Endothelial cell of umbilical vein (primary cell): ENCODE data around the gene TLR8. TPM values are rescaled to one million over a fixed set of nuclear protein-coding genes. Genes with fewer than 3 reads are reported as not detected.

Source experiments
- BruUV-seq: library from RNA; stranded (reverse); fragments of 400-500 nt; replicated peaks from 2 replicates; lab custom pipeline; 2021; lab: Mats Ljungman, UMichigan
- CTCF ChIA-PET: fragments of 300-600, 350-600 bp; sonication (Branson Sonifier 250); formaldehyde crosslinking; loops from one replicate; lab custom pipeline; 2021; ENCODE audit warnings: antibody characterized with exemption, inconsistent platforms; lab: Charles Lee
- POLR2A ChIA-PET: fragments of 300-600, 350-600 bp; sonication (Branson Sonifier 250); formaldehyde crosslinking; loops from one replicate; lab custom pipeline; 2021; ENCODE audit warnings: antibody characterized with exemption, inconsistent platforms; lab: Charles Lee
- DNase-seq: peaks from one replicate; pipeline ENCODE4 v3.0.0-alpha.2; 2011; ENCODE audit warnings: low read depth, low spot score
- FAIRE-seq: peaks from 2 replicates; lab custom pipeline; 2011; peaks lifted over from hg19 to GRCh38; lab: Jason Lieb, UNC
- H2AFZ ChIP-seq: 2 replicates; pipeline ENCODE4 v1.6.0; 2012; ENCODE audit warnings: low read depth, low read length, control low read depth, inconsistent platforms
- H3K27ac ChIP-seq: 2 replicates; pipeline ENCODE4 v1.5.1; 2011; ENCODE audit warnings: low read depth, mild to moderate bottlenecking, control low read depth, low read length, moderate library complexity; ENCODE audit not compliant: insufficient read depth
- H3K27me3 ChIP-seq, 2 experiments: 2 replicates each; pipeline versions ENCODE4 v1.6.0 to v1.6.1; 2011; ENCODE audit warnings: low read length in 2 of 2, mixed read lengths in 1 of 2; ENCODE audit not compliant: control insufficient read depth in 2 of 2, insufficient read depth in 2 of 2
- H3K36me3 ChIP-seq, 2 experiments: 2 replicates in 1 of 2; 3 replicates in 1 of 2; pipeline ENCODE4 v1.5.1; 2011; ENCODE audit warnings: low read length in 2 of 2, mild to moderate bottlenecking in 1 of 2, moderate library complexity in 1 of 2; ENCODE audit not compliant: control insufficient read depth in 2 of 2, insufficient read depth in 2 of 2; ENCODE audit errors: extremely low read depth in 1 of 2
- H3K4me1 ChIP-seq: 3 replicates; pipeline ENCODE4 v1.5.1; 2011; ENCODE audit warnings: mild to moderate bottlenecking, low read length; ENCODE audit not compliant: control insufficient read depth, insufficient read depth; ENCODE audit errors: extremely low read depth
- H3K4me2 ChIP-seq: 2 replicates; pipeline ENCODE4 v1.6.1; 2011; ENCODE audit warnings: low read length, control low read depth, mixed read lengths; ENCODE audit not compliant: insufficient read depth
- H3K4me3 ChIP-seq, 3 experiments: fragments of 200-600 bp in 1 of 3; sonication (generic), shearing (Covaris generic) in 1 of 3; replicated peaks in 1 of 3; 2 replicates each; pipeline ENCODE4 v1.5.1; 2011 to 2016; ENCODE audit warnings: control low read depth in 3 of 3, low read length in 3 of 3, mild to moderate bottlenecking in 2 of 3, inconsistent platforms in 1 of 3, low read depth in 1 of 3, moderate library complexity in 1 of 3; ENCODE audit not compliant: insufficient read depth in 1 of 3
- H3K79me2 ChIP-seq: 2 replicates; pipeline ENCODE4 v1.6.0; 2012; ENCODE audit warnings: low read length, inconsistent platforms; ENCODE audit not compliant: control insufficient read depth, insufficient read depth
- H3K9ac ChIP-seq: replicated peaks from 2 replicates; pipeline ENCODE3; 2011; ENCODE audit warnings: low read length, control low read depth; ENCODE audit not compliant: insufficient read depth; ENCODE audit errors: extremely low read depth
- H3K9me1 ChIP-seq: replicated peaks from 3 replicates; pipeline ENCODE4 v1.6.0; 2011; ENCODE audit warnings: mild to moderate bottlenecking, low read length; ENCODE audit not compliant: control insufficient read depth, insufficient read depth; ENCODE audit errors: extremely low read depth
- H3K9me3 ChIP-seq: replicated peaks from 2 replicates; pipeline ENCODE4 v1.5.1; 2012; ENCODE audit warnings: low read length, inconsistent platforms; ENCODE audit not compliant: control insufficient read depth, insufficient read depth
- H4K20me1 ChIP-seq: replicated peaks from 2 replicates; pipeline ENCODE3; 2011; ENCODE audit warnings: mild to moderate bottlenecking, low read length; ENCODE audit not compliant: control insufficient read depth, insufficient read depth; ENCODE audit errors: extremely low read depth
- EZH2 ChIP-seq: IDR thresholded peaks from 2 replicates; pipeline ENCODE4 v1.6.1; 2012; ENCODE audit warnings: borderline replicate concordance, low read depth, mild to moderate bottlenecking, moderate library complexity, low read length, inconsistent platforms; ENCODE audit not compliant: severe bottlenecking
- FOS ChIP-seq: IDR thresholded peaks from 2 replicates; pipeline ENCODE4 v1.6.1; 2011; ENCODE audit warnings: mild to moderate bottlenecking, low read length, moderate library complexity, borderline replicate concordance; ENCODE audit not compliant: insufficient read depth
- GATA2 ChIP-seq: IDR thresholded peaks from 2 replicates; pipeline ENCODE4 v1.7.0; 2011; ENCODE audit warnings: low read depth, mild to moderate bottlenecking, moderate library complexity, mixed read lengths, low read length; ENCODE audit not compliant: insufficient read length, insufficient read depth
- JUN ChIP-seq: IDR thresholded peaks from 2 replicates; pipeline ENCODE4 v1.6.1; 2011; ENCODE audit warnings: borderline replicate concordance, low read depth; ENCODE audit not compliant: insufficient read length, insufficient read depth
- MYC ChIP-seq: IDR thresholded peaks from one replicate; pipeline ENCODE4 v1.6.1; 2011; ENCODE audit warnings: mild to moderate bottlenecking, low read depth, low read length
- POLR2AphosphoS5 ChIP-seq: IDR thresholded peaks from 2 replicates; pipeline ENCODE4 v1.6.1; 2012; ENCODE audit warnings: low read depth, mild to moderate bottlenecking, control low read depth, low read length, moderate library complexity; ENCODE audit not compliant: insufficient read depth
- dilution Hi-C: fragments of 300-500 bp; cut with MboI; formaldehyde crosslinking; loops from one replicate; pipeline ENCODE4 v1.15.0; 2019; ENCODE audit warnings: low sequenced_read_pairs; ENCODE audit not compliant: extremely low pct_ligation_motif_present
- intact Hi-C: fragments of 100-400 bp; cut with micrococcal nuclease; formaldehyde crosslinking; loops from one replicate; pipeline ENCODE4 v1.10.0; 2022
- polyA plus RNA-seq, 4 experiments: library from polyadenylated mRNA; depleted of rRNA in 3 of 4; stranded (reverse) in 3 of 4; unstranded in 1 of 4; fragments of >200 nt; gene quantifications; 2 replicates each; pipeline versions ENCODE4 v1.2.1 to v1.2.3, GENCODE V29; 2011 to 2012; ENCODE audit warnings: missing spikeins in 1 of 4
- total RNA-seq: library from RNA; stranded (reverse); gene quantifications from 2 replicates; pipeline ENCODE4 v1.2.3, GENCODE V29; 2021
- TF ChIP-seq, protein P1 (sequence below), 2 donors: IDR thresholded peaks; 1 replicate in 1 of 2; 2 replicates in 1 of 2; pipeline ENCODE4 v1.5.1; 2011; ENCODE audit warnings: low read length in 2 of 2, mild to moderate bottlenecking in 2 of 2, moderate library complexity in 2 of 2, control low read depth in 1 of 2, inconsistent platforms in 1 of 2, low read depth in 1 of 2; ENCODE audit not compliant: insufficient read depth in 1 of 2; ENCODE audit errors: extremely low read depth in 1 of 2
- TF ChIP-seq, protein P2 (sequence below): IDR thresholded peaks from 2 replicates; pipeline ENCODE4 v1.6.1; 2011; ENCODE audit not compliant: insufficient read depth, insufficient read length

The TLR8 gene
- total and polyA plus RNA-seq, 2 donors (not counting 3 experiments of a cell fraction or from before 2014, with no cell fraction given): not detected

DNA sequence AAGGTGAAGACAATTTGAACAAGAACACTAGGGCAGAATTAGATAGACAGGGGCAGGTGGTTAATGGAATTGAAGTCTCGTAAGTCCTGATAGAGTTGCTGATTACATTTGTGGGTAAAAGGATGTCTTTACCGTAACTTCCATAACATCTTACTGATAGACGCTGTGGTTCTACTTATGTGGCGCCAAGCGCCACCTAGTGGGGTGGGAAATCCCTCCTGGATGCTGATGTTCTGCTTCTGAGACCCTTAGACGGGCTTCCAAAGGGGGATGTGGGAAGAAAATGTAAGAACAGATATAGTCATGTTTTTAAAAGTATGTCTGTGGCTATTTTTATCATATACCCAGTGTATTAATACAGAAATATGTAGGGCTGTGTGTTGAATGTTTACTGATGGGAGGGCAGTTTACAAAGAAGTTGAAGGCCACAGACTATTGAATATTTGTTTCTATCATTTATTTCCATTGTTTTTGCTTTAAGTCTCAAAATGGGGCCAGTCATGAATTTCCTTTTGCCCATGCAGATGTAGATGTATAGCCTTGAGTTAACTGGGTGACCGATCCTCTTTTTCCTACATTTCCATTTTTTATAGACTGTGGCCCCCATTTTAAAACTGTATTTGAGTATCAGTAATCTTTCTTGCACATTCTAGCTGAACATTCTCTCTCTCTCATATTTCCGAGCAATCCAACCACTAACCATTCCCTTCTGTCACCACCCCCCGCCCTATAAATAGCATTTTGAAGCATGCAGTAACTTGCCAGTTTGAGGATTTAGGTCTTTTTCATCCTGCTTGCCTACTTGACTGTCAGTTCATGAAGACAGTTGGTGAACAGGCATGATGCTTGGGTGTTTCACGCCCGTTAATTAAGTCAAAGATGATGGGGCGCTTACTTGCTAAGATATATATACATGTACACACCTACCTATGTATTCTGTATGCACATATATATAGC, 12.1 kb upstream of the TLR8 start:
- DNase-seq: peak; percentile 38
- no TSS peak for BruUV-seq
- Histone ChIP-seq H4K20me1 (no peaks in the 10 kb centered on the region), H3K27me3 (peaks cover 0 to 2% of the 10 kb centered on the region in 2 experiments), H3K36me3 (no peaks in the 10 kb centered on the region), H3K79me2 (no peaks in the 10 kb centered on the region), H3K9me1 (no peaks in the 10 kb centered on the region), H3K4me3 (no peak overlapping the region), H3K4me1 (peaks cover 2% of the 10 kb centered on the region), H3K9me3 (no peaks in the 10 kb centered on the region), H2AFZ (no peak overlapping the region), H3K27ac (no peak overlapping the region), H3K9ac (no peak overlapping the region), H3K4me2 (no peak overlapping the region)
- dilution Hi-C loops: no loop called here
- ChIA-PET POLR2A (no interaction called here), CTCF (interaction anchor here (1.6 to 3.4 kb wide), 3 partner anchors 9 to 80 kb away, joined by 5 to 35 read pairs (median 17); no protein-coding TSS in a partner anchor)
- FAIRE-seq: no peak
- intact Hi-C loops: loop anchor here (1.0 kb wide), 2 partner anchors 80 to 192 kb away; no protein-coding TSS in a partner anchor
- TF ChIP-seq, protein P1, sequence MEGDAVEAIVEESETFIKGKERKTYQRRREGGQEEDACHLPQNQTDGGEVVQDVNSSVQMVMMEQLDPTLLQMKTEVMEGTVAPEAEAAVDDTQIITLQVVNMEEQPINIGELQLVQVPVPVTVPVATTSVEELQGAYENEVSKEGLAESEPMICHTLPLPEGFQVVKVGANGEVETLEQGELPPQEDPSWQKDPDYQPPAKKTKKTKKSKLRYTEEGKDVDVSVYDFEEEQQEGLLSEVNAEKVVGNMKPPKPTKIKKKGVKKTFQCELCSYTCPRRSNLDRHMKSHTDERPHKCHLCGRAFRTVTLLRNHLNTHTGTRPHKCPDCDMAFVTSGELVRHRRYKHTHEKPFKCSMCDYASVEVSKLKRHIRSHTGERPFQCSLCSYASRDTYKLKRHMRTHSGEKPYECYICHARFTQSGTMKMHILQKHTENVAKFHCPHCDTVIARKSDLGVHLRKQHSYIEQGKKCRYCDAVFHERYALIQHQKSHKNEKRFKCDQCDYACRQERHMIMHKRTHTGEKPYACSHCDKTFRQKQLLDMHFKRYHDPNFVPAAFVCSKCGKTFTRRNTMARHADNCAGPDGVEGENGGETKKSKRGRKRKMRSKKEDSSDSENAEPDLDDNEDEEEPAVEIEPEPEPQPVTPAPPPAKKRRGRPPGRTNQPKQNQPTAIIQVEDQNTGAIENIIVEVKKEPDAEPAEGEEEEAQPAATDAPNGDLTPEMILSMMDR (IDR thresholded peaks at IDR 0.05; ENCODE audit: extremely low read depth in 1 of 2, insufficient read depth in 1 of 2, low read depth in 1 of 2, low read length in 2 of 2): peak; percentile 52 to 65
- TF ChIP-seq, protein P2, sequence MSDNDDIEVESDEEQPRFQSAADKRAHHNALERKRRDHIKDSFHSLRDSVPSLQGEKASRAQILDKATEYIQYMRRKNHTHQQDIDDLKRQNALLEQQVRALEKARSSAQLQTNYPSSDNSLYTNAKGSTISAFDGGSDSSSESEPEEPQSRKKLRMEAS: no peak

DNA sequence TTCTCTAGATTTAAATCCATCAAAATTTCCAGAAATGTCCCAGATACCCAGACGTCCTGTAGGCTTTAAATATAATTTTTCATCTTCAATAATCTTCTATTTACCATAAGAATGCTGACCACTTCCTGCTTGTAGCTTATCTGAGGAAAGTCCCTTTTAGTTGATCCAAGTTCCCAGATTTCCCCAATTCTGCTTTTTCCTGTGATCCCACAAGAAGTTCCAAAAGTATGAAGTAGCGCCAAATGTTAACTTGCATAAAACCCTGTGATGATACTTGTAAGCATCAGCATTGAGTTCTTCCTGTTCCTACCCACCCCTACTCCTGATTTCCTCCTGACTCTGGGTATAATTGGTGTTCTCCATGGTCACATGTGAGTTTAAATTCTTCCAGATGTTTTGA, 10.6 kb upstream of the TLR8 start:
- H3K79me2 ChIP-seq: no peaks in the 10 kb centered on the region
- FAIRE-seq (peak; percentile 76), DNase-seq (peak; percentile 27)
- H3K4me1 ChIP-seq: peaks cover 2% of the 10 kb centered on the region
- no peak overlapping the region for H3K9ac ChIP-seq
- ChIA-PET POLR2A (no interaction called here), CTCF (interaction anchor here (1.5 to 3.4 kb wide), 2 partner anchors 82 to 124 kb away, joined by 3 to 35 read pairs; no protein-coding TSS in a partner anchor)
- no TSS peak for BruUV-seq
- H3K4me2 ChIP-seq: no peak overlapping the region
- no peaks in the 10 kb centered on the region for H3K36me3 ChIP-seq
- peaks cover 0 to 2% of the 10 kb centered on the region in 2 experiments for H3K27me3 ChIP-seq
- no peaks in the 10 kb centered on the region for H4K20me1 ChIP-seq
- H3K27ac ChIP-seq: no peak overlapping the region
- intact Hi-C loops: no loop called here
- H2AFZ ChIP-seq: no peak overlapping the region
- dilution Hi-C loops: no loop called here
- no peak overlapping the region for H3K4me3 ChIP-seq
- no peaks in the 10 kb centered on the region for H3K9me1 ChIP-seq
- TF ChIP-seq FOS (no peak), GATA2 (no peak), POLR2AphosphoS5 (no peak), JUN (no peak), EZH2 (no peak), MYC (no peak)
- TF ChIP-seq, protein P2: no peak
- TF ChIP-seq, protein P1 (IDR thresholded peaks at IDR 0.05; ENCODE audit: extremely low read depth in 1 of 2, insufficient read depth in 1 of 2, low read depth in 1 of 2, low read length in 2 of 2): no peak
- H3K9me3 ChIP-seq: no peaks in the 10 kb centered on the region
